OCI-LY3 (cell line): ENCODE measurements around the gene HECW1.

Source experiments
- H2AFZ ChIP-seq: fragments of 200-600, 300-600 bp; shearing (Covaris generic); 2 replicates; pipeline ENCODE4 v1.6.0; 2014; ENCODE audit warnings: antibody characterized with exemption, low read depth, low read length
- H3K27ac ChIP-seq: fragments of 200-600, 300-600 bp; sonication (generic); 2 replicates; pipeline ENCODE4 v1.5.1; 2014; ENCODE audit warnings: mild to moderate bottlenecking, low read length, moderate library complexity, mixed read lengths
- H3K27me3 ChIP-seq: fragments of 200-600, 300-600 bp; sonication (generic); 2 replicates; pipeline ENCODE4 v1.6.1; 2014; ENCODE audit warnings: low read depth, low read length, mixed read lengths
- H3K36me3 ChIP-seq: fragments of 200-600, 300-600 bp; sonication (generic); replicated peaks from 2 replicates; pipeline ENCODE3; 2014; ENCODE audit warnings: low read depth, low read length, mixed read lengths
- H3K4me1 ChIP-seq: fragments of 300-600, 200-600 bp; sonication (generic); 2 replicates; pipeline ENCODE4 v1.6.1; 2014; ENCODE audit warnings: low read length, mixed read lengths
- H3K4me2 ChIP-seq: fragments of 200-600, 300-600 bp; sonication (generic); 2 replicates; pipeline ENCODE4 v1.6.1; 2014; ENCODE audit warnings: low read length, mixed read lengths
- H3K4me3 ChIP-seq: fragments of 300-600, 200-600 bp; sonication (generic); 2 replicates; pipeline ENCODE4 v1.5.1; 2014; ENCODE audit warnings: antibody characterized with exemption, mild to moderate bottlenecking, low read length, moderate library complexity
- H3K79me2 ChIP-seq: fragments of 300-600, 200-600 bp; shearing (Covaris generic); 2 replicates; pipeline ENCODE4 v1.6.1; 2014; ENCODE audit warnings: mild to moderate bottlenecking, low read length, mixed read lengths
- H3K9ac ChIP-seq: fragments of 300-600, 200-600 bp; shearing (Covaris generic); 2 replicates; pipeline ENCODE4 v1.6.0; 2014; ENCODE audit warnings: mild to moderate bottlenecking, low read length, moderate library complexity
- H3K9me3 ChIP-seq: fragments of 200-600, 300-600 bp; shearing (Covaris generic); 2 replicates; pipeline ENCODE4 v1.6.1; 2014; ENCODE audit warnings: low read length, mixed read lengths; ENCODE audit not compliant: insufficient read depth
- H4K20me1 ChIP-seq: fragments of 200-600, 300-600 bp; sonication (generic); 2 replicates; pipeline ENCODE4 v1.6.1; 2016; ENCODE audit warnings: low read length, mixed read lengths; ENCODE audit not compliant: insufficient read depth
- EZH2phosphoT487 ChIP-seq: fragments of 200-600 bp; shearing (Covaris generic); IDR thresholded peaks from 2 replicates; pipeline ENCODE4 v1.6.1; 2018; ENCODE audit warnings: antibody characterized with exemption, mixed run types, low read depth
- TF ChIP-seq, protein P1 (sequence below): fragments of 200-600, 300-600 bp; sonication (generic); IDR thresholded peaks from 2 replicates; pipeline ENCODE4 v1.5.1; 2014; ENCODE audit warnings: antibody characterized with exemption, low read length, low read depth

The HECW1 gene

GRCh38 chr7:43195256-43195655, 82.8 kb downstream of the HECW1 start:
- Histone ChIP-seq H3K4me3 (no peak overlapping the region), H3K4me1 (peaks cover 14% of the 10 kb centered on the region; the same call in 1 of the 2 replicates), H3K4me2 (no peak overlapping the region), H3K9me3 (no peaks in the 10 kb centered on the region), H3K9ac (no peak overlapping the region), H2AFZ (no peak overlapping the region), H3K36me3 (no peaks in the 10 kb centered on the region), H3K27me3 (peaks cover 5% of the 10 kb centered on the region; the same call in 1 of the 2 replicates), H4K20me1 (no peaks in the 10 kb centered on the region), H3K79me2 (no peaks in the 10 kb centered on the region), H3K27ac (no peak overlapping the region)
- TF ChIP-seq, protein P1, sequence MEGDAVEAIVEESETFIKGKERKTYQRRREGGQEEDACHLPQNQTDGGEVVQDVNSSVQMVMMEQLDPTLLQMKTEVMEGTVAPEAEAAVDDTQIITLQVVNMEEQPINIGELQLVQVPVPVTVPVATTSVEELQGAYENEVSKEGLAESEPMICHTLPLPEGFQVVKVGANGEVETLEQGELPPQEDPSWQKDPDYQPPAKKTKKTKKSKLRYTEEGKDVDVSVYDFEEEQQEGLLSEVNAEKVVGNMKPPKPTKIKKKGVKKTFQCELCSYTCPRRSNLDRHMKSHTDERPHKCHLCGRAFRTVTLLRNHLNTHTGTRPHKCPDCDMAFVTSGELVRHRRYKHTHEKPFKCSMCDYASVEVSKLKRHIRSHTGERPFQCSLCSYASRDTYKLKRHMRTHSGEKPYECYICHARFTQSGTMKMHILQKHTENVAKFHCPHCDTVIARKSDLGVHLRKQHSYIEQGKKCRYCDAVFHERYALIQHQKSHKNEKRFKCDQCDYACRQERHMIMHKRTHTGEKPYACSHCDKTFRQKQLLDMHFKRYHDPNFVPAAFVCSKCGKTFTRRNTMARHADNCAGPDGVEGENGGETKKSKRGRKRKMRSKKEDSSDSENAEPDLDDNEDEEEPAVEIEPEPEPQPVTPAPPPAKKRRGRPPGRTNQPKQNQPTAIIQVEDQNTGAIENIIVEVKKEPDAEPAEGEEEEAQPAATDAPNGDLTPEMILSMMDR: no peak
- TF ChIP-seq EZH2phosphoT487: no peak

DNA sequence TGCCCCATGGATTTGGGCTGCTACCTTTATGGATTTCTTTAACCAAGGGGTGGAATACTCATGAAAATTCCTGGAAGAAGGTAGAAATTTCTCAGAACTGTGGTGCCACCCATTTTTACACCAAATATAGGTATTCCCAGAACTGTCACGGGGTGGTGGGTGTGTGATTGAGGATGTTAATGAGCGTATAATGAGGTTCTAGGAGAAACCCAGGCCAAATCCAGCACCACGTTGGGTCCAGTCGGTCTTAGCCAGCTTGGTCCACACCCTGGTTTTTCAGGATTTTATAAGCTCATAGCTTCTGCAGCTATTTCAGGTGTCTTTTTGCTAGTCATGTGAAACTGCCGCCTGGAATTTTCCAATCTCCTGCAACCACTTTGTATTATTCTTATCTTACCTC, 83.3 kb downstream of the HECW1 start:
- H3K4me2 ChIP-seq: no peak overlapping the region
- TF ChIP-seq, protein P1: no peak
- no peak for TF ChIP-seq EZH2phosphoT487

DNA sequence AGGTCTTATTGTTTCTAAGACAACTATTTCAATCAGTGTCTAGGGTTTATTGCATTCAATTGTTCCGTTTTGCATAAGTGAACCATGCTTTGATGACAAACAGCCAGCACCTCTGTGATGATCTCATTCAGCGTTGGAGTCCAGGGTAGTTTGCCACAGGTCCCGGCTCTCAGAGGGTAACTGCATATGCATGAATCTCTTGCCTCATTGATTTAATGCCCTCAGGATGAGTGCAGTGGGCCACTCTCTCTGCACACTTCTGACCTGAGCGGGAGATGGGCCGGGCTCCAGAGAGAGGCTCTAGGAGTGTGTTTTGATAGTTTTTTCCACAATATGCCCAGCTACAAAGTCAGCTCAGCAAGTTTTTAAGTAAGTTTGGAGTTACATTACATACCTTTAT, 83.9 kb downstream of the HECW1 start:
- Histone ChIP-seq H3K36me3 (no peaks in the 10 kb centered on the region), H3K4me2 (no peak overlapping the region), H3K27ac (no peak overlapping the region), H4K20me1 (no peaks in the 10 kb centered on the region), H2AFZ (no peak overlapping the region), H3K27me3 (peaks cover 15% of the 10 kb centered on the region; the same call in 1 of the 2 replicates), H3K9ac (no peak overlapping the region), H3K4me1 (peaks cover 14% of the 10 kb centered on the region; the same call in 1 of the 2 replicates), H3K9me3 (no peaks in the 10 kb centered on the region), H3K79me2 (no peaks in the 10 kb centered on the region), H3K4me3 (no peak overlapping the region)
- no peak for TF ChIP-seq EZH2phosphoT487
- TF ChIP-seq, protein P1: no peak

More for the DNA sequence above, 83.3 kb downstream of the HECW1 start:
- Histone ChIP-seq H3K27me3 (peaks cover 10% of the 10 kb centered on the region; the same call in 1 of the 2 replicates), H4K20me1 (no peaks in the 10 kb centered on the region), H2AFZ (no peak overlapping the region), H3K9ac (no peak overlapping the region), H3K79me2 (no peaks in the 10 kb centered on the region), H3K9me3 (no peaks in the 10 kb centered on the region), H3K4me1 (peaks cover 14% of the 10 kb centered on the region; the same call in 1 of the 2 replicates), H3K36me3 (no peaks in the 10 kb centered on the region), H3K4me3 (no peak overlapping the region), H3K27ac (no peak overlapping the region)

DNA sequence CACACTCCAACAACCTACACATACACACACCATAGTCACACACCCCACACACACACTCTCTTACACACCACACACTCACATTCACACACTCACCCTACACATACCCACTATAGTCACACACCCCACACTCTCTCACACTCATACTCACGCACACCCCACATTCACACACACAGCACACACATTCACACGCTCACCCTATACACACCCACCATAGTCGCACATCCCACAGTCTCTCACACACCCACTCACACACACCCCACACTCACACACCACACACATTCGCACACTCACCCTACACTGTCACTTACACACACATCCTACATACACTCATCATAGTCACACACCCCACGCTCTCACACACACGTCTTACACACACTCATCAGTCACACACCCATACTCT, 85.6 kb downstream of the HECW1 start:
- no peak overlapping the region for H3K9ac ChIP-seq
- no peak overlapping the region for H3K4me2 ChIP-seq
- TF ChIP-seq, protein P1: no peak
- TF ChIP-seq EZH2phosphoT487: no peak
- H3K4me1 ChIP-seq: peaks cover 14% of the 10 kb centered on the region; the same call in 1 of the 2 replicates
- H4K20me1 ChIP-seq: no peaks in the 10 kb centered on the region
- H3K9me3 ChIP-seq: no peaks in the 10 kb centered on the region
- H3K27me3 ChIP-seq: peaks cover 15% of the 10 kb centered on the region; the same call in 1 of the 2 replicates
- H2AFZ ChIP-seq: no peak overlapping the region
- H3K27ac ChIP-seq: no peak overlapping the region
- no peaks in the 10 kb centered on the region for H3K79me2 ChIP-seq
- H3K36me3 ChIP-seq: no peaks in the 10 kb centered on the region
- H3K4me3 ChIP-seq: no peak overlapping the region
